Measurements from ENCODE around the gene METTL6.
A peak's percentile ranks its signal among the peaks of the same experiment; 100 is the strongest.
"Not testable (repeated sequence)": the region's sequence is repeated elsewhere in the genome, so short reads cannot be mapped to it uniquely, and the experiment has no call there.

METTL6 gene

DNA sequence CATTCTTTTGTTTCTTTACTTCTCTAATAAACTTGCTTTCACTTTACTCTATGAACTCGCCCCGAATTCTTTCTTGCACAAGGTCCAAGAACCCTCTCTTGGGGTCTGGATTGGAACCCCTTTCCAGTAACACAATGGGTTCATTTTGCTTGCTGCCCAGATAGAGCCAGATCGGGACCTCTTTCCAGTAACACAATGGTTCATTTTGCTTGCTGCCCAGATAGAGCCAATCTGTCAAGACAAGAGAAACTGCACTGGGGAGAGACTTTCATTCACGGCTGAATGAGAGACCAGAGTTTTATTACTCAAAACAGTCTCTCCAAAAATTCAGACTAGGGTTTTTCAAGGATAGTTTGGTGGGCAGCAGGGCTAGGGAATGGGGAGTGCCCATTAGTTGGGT, 25.4 kb downstream of the METTL6 start:
- DNase-seq = no peak

DNA sequence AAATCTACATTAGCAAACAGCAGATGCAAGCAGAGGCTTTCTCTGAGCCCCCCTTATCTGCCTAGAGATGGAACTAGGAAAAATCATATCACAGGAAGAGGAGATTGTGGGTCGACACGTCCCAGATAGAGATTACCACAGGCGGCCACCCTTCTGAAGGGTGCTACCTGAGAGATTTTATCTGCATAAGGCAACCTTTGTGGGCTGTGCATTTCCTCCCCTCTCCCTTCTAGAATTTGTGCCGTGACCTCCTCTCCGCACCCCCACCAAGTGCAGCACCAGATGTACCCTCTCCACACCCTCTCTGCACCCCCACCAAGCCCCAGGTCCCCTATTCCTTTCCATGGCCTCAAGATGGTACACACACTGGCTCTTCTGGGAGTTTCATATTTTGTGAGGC, 27.4 kb downstream of the METTL6 start:
- DNase-seq = no peak

DNA sequence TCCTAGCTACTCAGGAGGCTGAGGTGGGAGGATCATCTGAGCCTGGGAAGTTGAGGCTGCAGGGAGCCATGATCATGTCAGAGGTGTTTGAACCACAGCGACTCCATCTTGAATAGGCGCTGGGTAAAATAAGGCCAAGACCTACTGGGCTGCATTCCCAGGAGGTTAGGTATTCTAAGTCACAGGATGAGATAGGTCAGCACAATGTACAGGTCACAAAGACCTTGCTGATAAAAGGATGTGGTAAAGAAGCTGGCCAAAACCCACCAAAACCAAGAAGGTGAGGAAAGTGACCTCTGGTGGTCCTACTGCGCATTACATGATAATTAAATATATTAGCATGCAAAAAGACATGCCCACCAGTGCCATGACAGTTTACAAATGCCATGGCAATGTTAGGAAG, 28.6 kb downstream of the METTL6 start:
- DNase-seq = not testable (repeated sequence)

DNA sequence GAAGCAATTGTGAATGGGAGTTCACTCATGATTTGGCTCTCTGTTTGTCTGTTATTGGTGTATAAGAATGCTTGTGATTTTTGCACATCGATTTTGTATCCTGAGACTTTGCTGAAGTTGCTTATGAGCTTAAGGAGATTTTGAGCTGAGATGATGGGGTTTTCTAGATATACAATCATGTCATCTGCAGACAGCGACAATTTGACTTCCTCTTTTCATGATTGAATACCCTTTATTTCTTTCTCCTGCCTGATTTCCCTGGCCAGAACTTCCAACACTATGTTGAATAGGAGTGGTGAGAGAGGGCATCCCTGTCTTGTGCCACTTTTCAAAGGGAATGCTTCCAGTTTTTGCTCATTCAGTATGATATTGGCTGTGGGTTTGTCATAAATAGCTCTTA, 34.1 kb downstream of the METTL6 start:
- not testable (repeated sequence) for DNase-seq

DNA sequence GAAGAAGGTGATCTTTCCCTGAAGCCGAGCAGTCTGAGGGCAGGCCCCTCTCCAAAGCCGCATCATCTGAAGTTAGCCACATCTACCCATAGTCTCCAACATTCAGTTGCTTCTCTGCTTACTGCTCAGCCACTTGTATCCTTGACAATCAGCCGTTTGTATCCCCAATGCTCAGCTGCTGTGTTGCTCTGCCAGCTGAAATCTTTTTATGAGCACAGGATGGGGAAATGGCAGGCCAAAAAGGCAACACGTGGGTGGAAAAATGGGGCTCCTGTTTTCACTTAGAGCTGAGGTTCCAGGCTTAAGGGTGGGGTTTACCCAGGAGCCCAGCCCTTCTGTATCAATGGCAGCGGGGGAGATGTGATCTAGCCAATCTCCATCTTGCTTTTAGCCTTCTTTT, 36.3 kb downstream of the METTL6 start:
- DNase-seq = no peak

- no peak for DNase-seq
Measured at GRCh38 chr3:15390460-15390859, 36.9 kb downstream of the METTL6 start.

DNA sequence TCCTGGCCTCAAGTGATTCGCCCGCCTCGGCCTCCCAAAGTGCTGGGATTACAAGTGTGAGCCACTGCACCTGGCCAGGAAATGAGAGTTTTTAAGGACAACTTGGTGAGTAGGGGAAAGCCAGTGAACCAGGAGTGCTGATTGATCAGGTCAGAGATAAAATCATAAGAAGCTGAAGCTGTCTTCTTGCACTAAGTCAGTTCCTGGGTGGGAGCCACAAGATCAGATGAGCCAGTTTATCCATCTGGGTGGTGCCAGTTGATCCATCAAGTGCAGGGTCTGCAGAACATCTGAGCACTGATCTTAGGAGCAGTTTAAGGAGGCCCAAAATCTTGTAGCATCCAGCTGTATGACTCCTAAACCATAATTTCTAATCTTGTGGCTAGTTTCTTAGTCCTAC, 39.0 kb downstream of the METTL6 start:
- not testable (repeated sequence) for DNase-seq

- no peak for DNase-seq
Measured at GRCh38 chr3:15387735-15388134, 39.6 kb downstream of the METTL6 start.

- DNase-seq = no peak
Measured at GRCh38 chr3:15387171-15387581, 40.2 kb downstream of the METTL6 start.

DNA sequence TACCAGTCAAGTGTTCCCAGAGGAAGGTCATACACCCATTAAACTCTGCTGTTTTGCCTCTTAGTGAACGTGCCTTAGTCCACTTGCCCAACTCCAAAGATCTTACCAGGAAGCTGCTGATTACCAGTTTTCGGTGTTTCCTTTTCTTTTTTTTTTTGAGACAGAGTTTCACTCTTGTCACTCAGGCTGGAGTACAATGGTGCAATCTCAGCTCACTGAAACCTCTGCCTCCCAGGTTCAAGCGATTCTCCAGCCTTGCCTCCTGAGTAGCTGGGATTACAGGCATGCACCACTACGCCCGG, 40.7 kb downstream of the METTL6 start:
- not testable (repeated sequence) for DNase-seq

GRCh38 chr3:15385901-15386653, 41.3 kb downstream of the METTL6 start:
- DNase-seq = no peak

- not testable (repeated sequence) for DNase-seq
Measured at GRCh38 chr3:15385238-15385695, 42.1 kb downstream of the METTL6 start.

GRCh38 chr3:15384510-15385237, 42.7 kb downstream of the METTL6 start:
- DNase-seq = no peak

- no peak for DNase-seq
Measured at GRCh38 chr3:15382405-15382923, 44.9 kb downstream of the METTL6 start.

- DNase-seq = no peak
Measured at GRCh38 chr3:15380980-15381890, 46.1 kb downstream of the METTL6 start.

DNA sequence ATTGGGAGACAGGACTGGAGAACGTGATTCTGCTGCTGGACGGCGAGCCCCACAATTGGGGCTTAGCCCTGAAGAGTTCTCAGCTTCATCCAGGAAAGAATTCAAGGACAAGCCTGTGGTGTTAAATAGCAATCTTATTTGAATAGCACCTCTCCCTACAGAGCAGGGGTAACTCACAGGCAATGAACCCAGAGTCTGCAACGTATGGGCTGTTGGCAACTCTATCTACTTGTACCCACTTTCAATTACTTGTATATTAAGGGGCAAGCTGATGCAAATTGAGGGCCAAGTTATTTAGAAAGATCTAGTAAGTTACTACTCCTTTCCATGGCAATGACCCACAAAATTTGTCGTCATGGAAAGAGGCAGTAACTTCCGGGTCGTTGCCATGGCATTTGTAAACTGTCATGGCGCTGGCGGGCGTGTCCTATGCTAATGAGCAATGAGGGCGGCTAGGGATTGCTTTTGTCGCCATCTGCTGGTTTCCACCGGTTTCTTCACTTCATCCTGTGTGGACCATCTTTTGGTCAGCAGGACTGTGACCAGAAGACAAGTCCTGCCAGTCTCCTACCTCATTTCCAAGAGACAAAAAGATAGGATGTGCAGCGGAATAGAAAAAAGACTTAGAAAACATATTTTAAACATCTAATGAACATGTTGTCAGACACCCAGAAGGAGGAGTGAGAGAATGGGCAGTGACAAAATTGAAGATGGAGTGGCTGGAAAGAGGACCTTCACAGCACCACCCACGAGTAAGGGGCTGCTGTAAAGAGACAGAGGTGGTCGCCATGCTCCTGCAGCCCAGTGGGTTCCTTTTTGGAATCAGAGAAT, 49.2 kb downstream of the METTL6 start:
- DNase-seq = peak; percentile 90

DNA sequence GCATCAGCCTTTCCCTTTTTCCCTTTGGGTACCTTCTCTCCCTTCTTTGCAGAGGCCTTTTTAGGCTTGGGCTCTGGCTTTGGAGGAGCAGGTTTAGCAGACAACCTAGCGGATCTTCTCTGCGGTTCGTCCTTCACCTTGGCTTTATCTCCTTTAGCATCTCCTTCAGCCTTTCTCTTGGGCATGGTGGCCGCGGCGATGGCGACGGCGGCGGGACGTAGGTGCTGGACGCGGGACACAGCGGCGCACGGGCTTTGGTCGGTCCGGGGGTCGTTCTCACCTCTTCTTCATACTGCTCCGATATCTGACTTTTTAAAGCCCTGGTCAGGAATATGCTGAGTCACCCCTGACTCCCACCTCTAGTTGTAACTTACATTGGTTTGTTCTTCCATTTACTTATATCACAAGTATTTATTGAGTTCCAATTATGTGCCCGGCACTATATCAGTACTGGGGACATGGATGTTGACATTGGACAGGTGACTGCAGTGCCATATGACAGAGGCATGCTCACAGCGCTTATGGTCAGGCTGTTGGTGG, 51.8 kb downstream of the METTL6 start:
- DNase-seq = no peak

- DNase-seq = no peak
Measured at GRCh38 chr3:15372918-15373317, 54.4 kb downstream of the METTL6 start.

- no peak for DNase-seq
Measured at GRCh38 chr3:15368561-15369135, 58.7 kb downstream of the METTL6 start.

DNA sequence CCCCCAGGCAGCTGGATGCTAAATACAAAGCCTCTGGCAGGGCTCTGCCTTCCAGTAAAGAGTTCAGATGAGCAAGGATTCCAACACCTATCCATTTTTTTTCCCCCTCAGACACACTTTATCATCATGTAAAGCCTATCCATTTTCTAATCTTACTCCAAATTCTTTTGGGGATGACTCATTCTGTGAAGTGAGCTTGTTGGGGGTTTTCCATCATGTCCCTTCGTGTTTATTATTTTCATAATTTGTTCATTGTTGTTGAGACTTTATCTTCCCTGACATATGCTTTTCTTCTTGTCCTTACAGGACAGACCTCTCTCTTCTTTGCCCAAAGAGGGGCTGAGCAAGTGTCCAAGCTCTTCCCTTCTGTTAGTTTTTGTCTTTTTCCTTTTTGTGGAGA, 60.3 kb downstream of the METTL6 start:
- DNase-seq = no peak

DNA sequence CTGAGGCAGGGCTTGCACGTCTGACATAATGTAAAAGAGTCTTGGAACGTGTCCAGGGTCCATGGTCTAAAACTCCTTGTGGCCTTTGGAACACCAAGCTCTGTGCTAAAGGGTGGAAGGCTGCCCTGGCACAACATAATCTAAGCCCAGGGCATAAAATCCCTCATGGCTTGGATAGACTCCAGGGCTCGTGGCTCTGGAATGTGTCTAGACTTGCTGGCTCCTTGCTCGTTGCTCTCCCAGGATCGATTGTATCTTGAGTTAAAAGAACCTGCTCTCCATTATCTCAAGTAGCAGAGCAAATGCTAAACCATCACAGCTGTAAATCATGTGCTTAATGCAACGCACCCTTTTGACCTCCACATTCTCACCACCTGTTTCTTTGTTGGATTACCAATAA, 63.3 kb downstream of the METTL6 start:
- DNase-seq = not testable (repeated sequence)
